ENCODE results near the gene CIB2.

The CIB2 gene

DNA sequence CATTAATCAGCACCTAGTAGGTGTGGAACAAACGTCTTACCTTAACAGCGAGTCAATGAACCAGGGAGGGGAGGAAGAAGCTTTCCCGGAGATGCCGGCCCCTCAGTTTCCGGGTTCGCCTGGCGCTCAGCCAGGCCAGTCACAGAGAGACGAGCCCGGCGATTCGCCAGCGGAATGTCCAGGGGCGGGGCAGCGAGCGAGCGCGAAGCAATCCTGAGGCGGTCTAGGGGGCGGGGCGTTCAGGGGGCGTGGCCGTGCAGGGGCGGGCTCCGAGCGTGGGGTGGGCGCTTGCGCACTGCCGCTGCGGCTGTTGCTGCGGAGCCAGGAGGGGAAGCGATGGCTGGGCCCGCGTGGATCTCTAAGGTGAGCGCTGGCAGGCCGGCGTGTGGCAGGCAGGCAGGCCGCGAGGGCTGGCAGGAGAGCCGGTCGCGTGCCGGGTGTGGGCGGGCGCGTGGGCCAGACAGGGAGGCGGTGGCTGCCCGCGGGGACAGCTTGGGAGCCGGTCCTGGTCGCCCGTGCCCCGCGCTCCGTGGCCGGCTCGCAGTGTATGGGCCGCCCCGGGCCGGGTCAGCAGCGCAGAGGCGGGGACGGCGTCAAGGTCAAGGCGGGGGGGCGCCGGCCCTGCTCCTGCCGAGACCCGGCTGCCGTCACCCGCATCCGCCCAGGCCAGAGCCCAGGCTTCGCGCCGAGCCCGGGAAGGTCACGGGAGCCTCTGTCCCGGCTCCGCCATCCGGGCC is 18.0 kb upstream of the CIB2 start, which contains the start of gene IDH3A:
Gene IDH3A (plus strand): TSS at position 295 of the 737 bp plus-strand sequence. CDS start 42 bp downstream, at position 337.
- peak; percentile 99 for DNase-seq (ENCODE audit: low read depth)

GRCh38 chr15:78148392-78149067 is 17.3 kb upstream of the CIB2 start:
- DNase-seq (ENCODE audit: low read depth), result no peak

DNA sequence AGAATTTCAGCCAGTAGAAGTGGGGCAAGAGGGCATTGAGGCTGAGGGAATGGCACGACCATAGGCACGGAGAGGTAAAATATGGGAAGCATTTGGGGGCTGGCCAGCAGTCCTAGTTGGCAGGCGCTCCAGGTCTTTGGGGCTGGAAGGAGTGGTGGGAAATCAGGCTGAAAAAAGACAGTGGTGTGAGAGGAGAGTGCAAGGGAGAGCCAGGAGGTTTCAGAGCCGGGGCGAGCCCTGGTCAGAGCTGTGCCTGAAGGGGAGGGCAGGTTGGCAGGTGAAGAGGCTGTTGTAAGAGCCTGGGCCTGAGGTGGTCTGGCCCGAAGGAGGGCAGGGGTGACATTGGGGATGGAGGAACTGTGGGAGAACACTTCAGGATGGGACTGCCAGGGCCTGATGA is 16.3 kb upstream of the CIB2 start:
- DNase-seq (ENCODE audit: low read depth), result no peak

GRCh38 chr15:78146425-78147154 is 15.3 kb upstream of the CIB2 start:
- no peak for DNase-seq (ENCODE audit: low read depth)

DNA sequence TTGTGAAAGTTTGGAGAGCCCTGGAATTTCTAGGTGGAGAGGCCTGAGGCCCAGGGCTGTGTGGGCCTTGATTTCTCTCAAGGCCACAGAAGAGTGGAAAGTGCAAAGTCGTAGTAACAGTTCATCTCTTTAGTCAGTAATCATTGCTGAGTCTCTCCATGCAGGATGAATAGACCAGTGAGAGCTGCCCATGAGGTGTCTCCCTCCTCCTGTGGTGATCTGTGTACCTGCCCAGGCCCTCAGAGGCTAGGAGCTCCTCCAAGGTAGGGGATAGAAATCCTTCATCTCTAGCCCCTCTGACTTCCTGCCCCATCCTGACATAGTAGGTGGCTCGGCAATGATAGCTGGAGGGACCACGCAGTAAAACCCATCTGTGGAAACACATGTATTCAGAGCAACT is 11.1 kb upstream of the CIB2 start:
- no peak for DNase-seq (ENCODE audit: low read depth)

- no peak for DNase-seq (ENCODE audit: low read depth)
Observed at GRCh38 chr15:78140292-78140691, 9.0 kb upstream of the CIB2 start.

DNA sequence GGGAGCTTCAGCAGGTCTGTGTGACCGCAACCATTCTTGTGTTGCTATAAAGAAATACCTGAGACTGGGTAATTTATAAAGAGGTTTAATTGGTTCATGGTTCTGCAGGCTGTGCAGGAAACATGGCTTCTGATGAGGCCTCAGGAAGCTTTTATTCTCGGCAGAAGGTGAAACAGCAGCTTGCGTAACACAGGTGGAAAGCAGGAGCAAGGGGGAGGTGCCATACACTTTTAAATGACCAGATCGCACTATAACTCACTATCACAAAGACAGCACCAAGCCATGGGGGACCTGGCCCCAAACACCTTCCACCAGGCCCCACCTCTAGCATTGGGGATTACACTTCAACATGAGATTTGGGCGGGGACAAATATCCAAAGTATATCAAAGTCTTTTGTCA is 8.3 kb upstream of the CIB2 start:
- DNase-seq (ENCODE audit: low read depth), result no peak

DNA sequence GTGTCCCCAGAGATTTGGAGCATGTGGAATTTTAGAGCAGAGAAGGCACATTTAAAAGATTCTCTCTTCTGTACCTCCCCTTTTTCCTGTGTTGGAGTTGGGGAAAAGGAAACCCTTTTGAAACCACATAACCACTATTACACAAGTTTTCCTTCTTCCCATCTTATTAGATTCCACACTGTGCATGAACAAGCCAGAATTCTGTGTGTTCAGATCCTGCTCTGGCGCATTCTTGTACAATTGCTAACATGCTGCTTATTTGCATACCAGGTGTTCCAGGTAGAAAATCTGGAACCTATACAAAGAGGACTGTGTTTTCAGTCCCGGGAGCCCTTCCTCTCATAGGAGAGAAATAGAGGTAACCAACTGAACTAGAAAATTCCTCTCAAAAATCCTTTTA is 2.6 kb upstream of the CIB2 start:
- no peak for DNase-seq (ENCODE audit: low read depth)

GRCh38 chr15:78130466-78131294 is 565 bp downstream of the CIB2 start:
- DNase-seq (ENCODE audit: low read depth), result no peak

DNA sequence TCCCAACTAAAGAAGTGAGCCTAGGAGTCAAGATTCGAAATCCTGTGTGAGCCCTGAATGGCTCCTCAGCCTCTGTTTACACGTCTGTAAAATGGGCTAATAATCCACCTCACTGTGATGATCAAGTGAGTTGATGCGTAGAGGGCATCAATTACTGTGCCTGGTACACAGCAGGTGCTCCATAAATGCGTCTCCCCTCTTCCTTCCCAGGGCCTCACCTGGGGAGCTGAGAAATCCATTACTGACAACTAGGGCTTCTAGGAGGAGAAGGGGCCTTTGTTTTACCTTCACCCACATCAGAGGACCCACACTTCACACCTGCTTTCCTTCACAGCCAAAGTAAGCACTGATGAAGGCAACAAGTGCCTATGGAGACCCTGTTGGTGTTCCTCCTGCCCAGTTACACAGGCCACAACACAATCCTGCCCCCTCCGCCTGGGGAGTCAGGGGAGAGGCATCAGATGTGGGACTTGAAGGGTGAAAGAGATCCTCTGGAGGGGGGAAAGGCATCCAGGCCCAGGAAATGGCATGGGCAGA is 1.4 kb downstream of the CIB2 start:
- no peak for DNase-seq (ENCODE audit: low read depth)

DNA sequence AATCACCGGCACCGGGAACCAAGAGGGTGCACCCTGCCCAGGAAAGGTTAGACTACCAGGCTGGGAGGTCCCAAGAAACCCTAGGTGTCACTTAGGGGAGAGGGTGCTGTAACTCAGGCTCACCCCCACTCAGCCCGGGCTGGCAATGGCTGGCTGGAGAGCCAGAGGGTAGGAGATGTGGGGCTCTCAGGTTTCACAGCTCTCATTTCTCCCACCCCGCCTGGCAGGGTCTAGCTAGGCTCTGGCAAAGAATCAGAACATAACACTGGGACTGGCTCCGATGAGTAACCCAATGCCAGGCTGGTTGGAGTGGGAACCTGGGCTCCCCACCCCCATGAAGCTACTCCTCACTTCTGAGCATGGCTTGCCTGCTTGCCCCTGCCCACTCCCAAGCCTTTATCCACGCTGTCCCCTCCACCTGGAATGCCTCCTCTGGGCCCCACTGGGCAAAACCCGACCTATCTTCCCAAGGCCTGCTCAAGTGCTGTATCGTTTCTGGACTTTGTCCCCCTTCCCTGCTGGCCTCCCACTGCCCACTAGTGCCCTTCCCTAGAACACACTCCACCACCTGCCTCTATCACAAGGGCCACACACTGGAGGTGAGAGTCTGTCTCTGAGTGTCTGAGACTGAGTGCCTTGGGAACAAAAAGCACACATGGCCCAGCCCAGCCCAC is 2.0 kb downstream of the CIB2 start:
- no peak for DNase-seq (ENCODE audit: low read depth)

GRCh38 chr15:78127882-78128281 is 3.4 kb downstream of the CIB2 start:
- no peak for DNase-seq (ENCODE audit: low read depth)

DNA sequence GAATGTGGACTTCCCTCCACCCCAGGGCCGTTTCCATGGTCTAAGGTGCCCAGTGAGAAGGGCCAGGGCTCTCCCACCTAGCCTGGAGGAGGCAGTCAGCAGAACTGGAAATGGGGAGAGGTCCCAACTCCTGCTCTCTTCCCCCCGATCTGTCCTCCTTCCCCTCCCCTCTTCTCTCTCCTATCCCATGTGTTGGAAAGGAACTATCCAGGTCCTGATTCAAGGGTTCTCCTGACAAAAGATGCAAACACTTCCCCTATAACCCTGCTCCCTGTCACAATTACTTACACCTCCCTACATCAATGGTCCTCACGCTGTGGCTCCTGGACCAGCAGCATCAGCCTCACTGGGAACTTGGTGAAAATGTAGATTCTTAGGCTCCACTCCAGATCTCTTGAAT is 6.0 kb downstream of the CIB2 start:
- DNase-seq (ENCODE audit: low read depth), result no peak

- no peak for DNase-seq (ENCODE audit: low read depth)
Observed at GRCh38 chr15:78120523-78120922, 10.7 kb downstream of the CIB2 start.

GRCh38 chr15:78112551-78112950 is 18.7 kb downstream of the CIB2 start:
- DNase-seq (ENCODE audit: low read depth), result no peak

- no peak for DNase-seq (ENCODE audit: low read depth)
Observed at GRCh38 chr15:78111788-78112187, 19.5 kb downstream of the CIB2 start.

- no peak for DNase-seq (ENCODE audit: low read depth)
Observed at GRCh38 chr15:78110916-78111475, 20.2 kb downstream of the CIB2 start.

- DNase-seq (ENCODE audit: low read depth), result no peak
Observed at GRCh38 chr15:78110096-78110495, 21.1 kb downstream of the CIB2 start.

- DNase-seq (ENCODE audit: low read depth), result no peak
Observed at GRCh38 chr15:78109156-78109555, 22.1 kb downstream of the CIB2 start.

- peak; percentile 67 for DNase-seq (ENCODE audit: low read depth)
Observed at GRCh38 chr15:78108300-78109084, 22.8 kb downstream of the CIB2 start.

Measured in T-helper 22 cell (primary cell).